T-cell (primary cell): ENCODE measurements around the gene ABCC3. TPM values are rescaled to one million over a fixed set of nuclear protein-coding genes. Genes with fewer than 3 reads are reported as not detected.
"Not testable (repeated sequence)": the region's sequence is repeated elsewhere in the genome, so short reads cannot be mapped to it uniquely, and the experiment has no call there.

Experiments
- ATAC-seq, 4 experiments: fragments of 200-7000 bp in 3 of 4; fragments of 150-1000 bp in 1 of 4; cut with Tn5 transposase; replicated peaks in 1 of 4; 1 replicate in 3 of 4; 2 replicates in 1 of 4; pipeline ENCODE4 v1.10.0; 2021; ENCODE audit warnings: moderate library complexity in 3 of 4, mild to moderate bottlenecking in 2 of 4, moderate number of reproducible peaks in 1 of 4
- CTCF ChIA-PET, 2 donors: fragments of 300-600 bp; sonication (Branson Sonifier 250); formaldehyde crosslinking; loops; one replicate each; lab custom pipeline; 2022; ENCODE audit warnings: antibody characterized with exemption in 2 of 2; lab: Charles Lee
- POLR2A ChIA-PET, 2 donors: fragments of 300-600 bp; sonication (Branson Sonifier 250); formaldehyde crosslinking; loops; one replicate each; lab custom pipeline; 2022; ENCODE audit warnings: antibody characterized with exemption in 2 of 2; lab: Charles Lee
- DNase-seq, 35 experiments: peaks; one replicate each; pipeline versions ENCODE4 v3.0.0 to v3.0.0-alpha.2; 2013 to 2023
- H3K27ac ChIP-seq: one replicate; pipeline ENCODE4 v1.5.1; 2013; ENCODE audit warnings: low read length
- H3K27me3 ChIP-seq, 2 experiments: replicated peaks in 1 of 2; 1 replicate in 1 of 2; 2 replicates in 1 of 2; pipeline versions ENCODE4 v1.6.1 to v1.7.0; 2013; ENCODE audit warnings: low read length in 1 of 2, mixed read lengths in 1 of 2; ENCODE audit not compliant: control insufficient read depth in 2 of 2, insufficient read depth in 2 of 2; ENCODE audit errors: extremely low read depth in 1 of 2
- H3K36me3 ChIP-seq, 2 donors: 1 replicate in 1 of 2; 2 replicates in 1 of 2; pipeline versions ENCODE4 v1.6.1 to v1.7.0; 2013; ENCODE audit warnings: low read length in 1 of 2; ENCODE audit not compliant: control insufficient read depth in 2 of 2, insufficient read depth in 1 of 2; ENCODE audit errors: extremely low read depth in 1 of 2
- H3K4me1 ChIP-seq, 2 experiments: 1 replicate in 1 of 2; 2 replicates in 1 of 2; pipeline versions ENCODE4 v1.6.1 to v1.7.0; 2013; ENCODE audit warnings: low read length in 2 of 2, mixed read lengths in 1 of 2; ENCODE audit not compliant: insufficient read depth in 2 of 2, control insufficient read depth in 1 of 2; ENCODE audit errors: extremely low read depth in 1 of 2
- H3K4me3 ChIP-seq, 2 donors: 1 replicate in 1 of 2; 2 replicates in 1 of 2; pipeline versions ENCODE4 v1.5.1 to v1.7.0; 2013; ENCODE audit warnings: mild to moderate bottlenecking in 2 of 2, low read length in 1 of 2, moderate library complexity in 1 of 2; ENCODE audit not compliant: control insufficient read depth in 1 of 2; ENCODE audit errors: extremely low read depth in 1 of 2
- H3K9me3 ChIP-seq: 2 replicates; pipeline ENCODE4 v1.7.0; 2013
- H3K27ac Mint-ChIP-seq, 2 donors: one replicate each; pipeline ENCODE4 v1.8.0; 2020 to 2021; ENCODE audit warnings: mild to moderate bottlenecking in 2 of 2, mixed read lengths in 2 of 2
- H3K27me3 Mint-ChIP-seq, 2 donors: one replicate each; pipeline ENCODE4 v1.8.0; 2021 to 2022; ENCODE audit warnings: mixed read lengths in 2 of 2
- H3K36me3 Mint-ChIP-seq: one replicate; pipeline ENCODE4 v1.8.0; 2021; ENCODE audit warnings: mixed read lengths
- H3K4me1 Mint-ChIP-seq, 3 donors: one replicate each; pipeline ENCODE4 v1.8.0; 2020 to 2022; ENCODE audit warnings: mixed read lengths in 3 of 3, mild to moderate bottlenecking in 1 of 3
- H3K4me3 Mint-ChIP-seq, 3 donors: one replicate each; pipeline ENCODE4 v1.8.0; 2020 to 2022; ENCODE audit warnings: mild to moderate bottlenecking in 3 of 3, mixed read lengths in 3 of 3, moderate library complexity in 3 of 3
- H3K9me3 Mint-ChIP-seq, 3 donors: one replicate each; pipeline ENCODE4 v1.8.0; 2020 to 2022; ENCODE audit warnings: mixed read lengths in 3 of 3
- WGBS: methylation state at CpG from one replicate; pipeline ENCODE4 v1.1.5; 2013; ENCODE audit warnings: missing lambda C conversion rate; ENCODE audit not compliant: insufficient coverage; 5-methylcytosine and 5-hydroxymethylcytosine counted together
- total RNA-seq, 35 experiments: library from RNA in 6 of 35; stranded (reverse) in 6 of 35; fragments of 120-200 nt in 1 of 35; gene quantifications; one replicate each; pipeline versions ENCODE4 v1.2.1 to v1.2.4 and lab custom pipeline; 2013 to 2026

ABCC3 gene
- total RNA-seq, 5 donors from 2014 or later (not counting 1 experiment from before 2014, with no cell fraction given) = 0.75 to 2.2 (median 1.5) TPM; not detected in 1

DNA sequence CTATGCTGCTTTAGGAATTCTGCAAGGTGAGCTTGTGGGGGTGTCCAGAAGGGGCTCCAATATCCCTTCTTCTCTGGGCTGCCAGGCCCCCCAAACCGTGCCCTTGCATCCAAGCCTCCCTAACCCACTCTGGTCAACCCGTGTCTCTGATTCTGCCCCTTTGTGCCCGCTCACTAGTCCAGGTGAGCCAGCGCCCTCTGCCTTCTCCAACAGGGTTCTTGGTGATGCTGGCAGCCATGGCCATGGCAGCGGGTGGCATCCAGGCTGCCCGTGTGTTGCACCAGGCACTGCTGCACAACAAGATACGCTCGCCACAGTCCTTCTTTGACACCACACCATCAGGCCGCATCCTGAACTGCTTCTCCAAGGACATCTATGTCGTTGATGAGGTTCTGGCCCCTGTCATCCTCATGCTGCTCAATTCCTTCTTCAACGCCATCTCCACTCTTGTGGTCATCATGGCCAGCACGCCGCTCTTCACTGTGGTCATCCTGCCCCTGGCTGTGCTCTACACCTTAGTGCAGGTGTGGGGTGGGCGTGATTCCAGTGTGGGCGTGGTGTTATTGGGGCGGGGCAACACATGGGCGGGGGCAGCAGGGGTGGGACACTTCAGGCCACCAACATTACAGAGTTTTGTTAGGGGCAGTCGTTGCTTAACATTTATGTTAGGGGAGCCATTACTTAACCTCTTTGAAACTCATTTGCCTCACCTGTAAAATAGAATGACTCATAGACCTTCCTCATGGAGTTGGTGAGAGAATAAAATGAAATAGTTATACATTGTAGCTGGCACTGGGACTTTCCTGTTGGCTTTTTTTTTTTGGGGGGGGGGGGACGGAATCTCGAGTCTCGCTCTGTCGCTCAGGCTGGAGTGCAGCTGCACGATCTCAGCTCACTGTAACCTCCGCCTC is 41.6 kb downstream of the ABCC3 start:
- Mint-ChIP-seq H3K36me3 (no peaks in the 10 kb centered on the region), H3K4me3 (no peak overlapping the region), H3K27ac (no peak overlapping the region), H3K4me1 (peaks cover 2 to 4% (median 4%) of the 10 kb centered on the region in 3 donors), H3K27me3 (peaks cover 9 to 20% of the 10 kb centered on the region in 2 donors), H3K9me3 (no peaks in the 10 kb centered on the region)
- no peaks in the 10 kb centered on the region for H3K36me3 ChIP-seq
- DNase-seq (no peak), ATAC-seq (no peak)
- WGBS = 94% methylated on average over 11 of the region's 24 CpGs
- no peaks in the 10 kb centered on the region for H3K9me3 ChIP-seq
- H3K27ac ChIP-seq = no peak overlapping the region
- CTCF ChIA-PET = no interaction called here
- H3K4me1 ChIP-seq = no peaks in the 10 kb centered on the region
- POLR2A ChIA-PET = no interaction called here
- H3K4me3 ChIP-seq = no peak overlapping the region
- peaks cover 0 to 30% of the 10 kb centered on the region in 2 experiments for H3K27me3 ChIP-seq

GRCh38 chr17:50677851-50678375 is 43.2 kb downstream of the ABCC3 start:
- no peaks in the 10 kb centered on the region for H3K4me1 ChIP-seq
- no peak overlapping the region for H3K4me3 ChIP-seq
- no peak overlapping the region for H3K27ac ChIP-seq
- H3K36me3 ChIP-seq = no peaks in the 10 kb centered on the region
- Mint-ChIP-seq H3K36me3 (no peaks in the 10 kb centered on the region), H3K27ac (no peak overlapping the region), H3K4me3 (no peak overlapping the region), H3K4me1 (peaks cover 4 to 18% (median 5%) of the 10 kb centered on the region in 3 donors), H3K9me3 (no peaks in the 10 kb centered on the region), H3K27me3 (peaks cover 14 to 24% of the 10 kb centered on the region in 2 donors)
- H3K27me3 ChIP-seq = peaks cover 0 to 30% of the 10 kb centered on the region in 2 experiments
- no peaks in the 10 kb centered on the region for H3K9me3 ChIP-seq
- 89% methylated on average over 11 of the region's 12 CpGs for WGBS
- CTCF ChIA-PET = no interaction called here
- DNase-seq (no peak), ATAC-seq (no peak)
- POLR2A ChIA-PET = no interaction called here

- peaks cover 14 to 24% of the 10 kb centered on the region in 2 donors for H3K27me3 Mint-ChIP-seq
- no peak overlapping the region for H3K27ac Mint-ChIP-seq
- H3K36me3 ChIP-seq = no peaks in the 10 kb centered on the region
- peaks cover 0 to 30% of the 10 kb centered on the region in 2 experiments for H3K27me3 ChIP-seq
- WGBS = 84% methylated on average over 9 of the region's 11 CpGs
- H3K9me3 ChIP-seq = no peaks in the 10 kb centered on the region
- no peaks in the 10 kb centered on the region for H3K36me3 Mint-ChIP-seq
- no peak overlapping the region for H3K27ac ChIP-seq
- no peaks in the 10 kb centered on the region for H3K4me1 ChIP-seq
- H3K9me3 Mint-ChIP-seq = no peaks in the 10 kb centered on the region
- H3K4me3 Mint-ChIP-seq = no peak overlapping the region
- H3K4me1 Mint-ChIP-seq = peaks cover 4 to 18% (median 5%) of the 10 kb centered on the region in 3 donors
- no peak for DNase-seq
- H3K4me3 ChIP-seq = no peak overlapping the region
- ChIA-PET POLR2A (no interaction called here), CTCF (no interaction called here)
- ATAC-seq = no peak
These were observed 44.4 kb downstream of the ABCC3 start for GRCh38 chr17:50679008-50679544.

- H3K27me3 Mint-ChIP-seq = peaks cover 14 to 23% of the 10 kb centered on the region in 2 donors
- 89% methylated on average over 5 of the region's 5 CpGs for WGBS
- ChIA-PET POLR2A (no interaction called here), CTCF (no interaction called here)
- ATAC-seq (no peak), DNase-seq (no peak)
- H3K4me1 ChIP-seq = no peaks in the 10 kb centered on the region
- H3K27ac ChIP-seq = no peak overlapping the region
- H3K36me3 Mint-ChIP-seq = no peaks in the 10 kb centered on the region
- peaks cover 0 to 30% of the 10 kb centered on the region in 2 experiments for H3K27me3 ChIP-seq
- no peaks in the 10 kb centered on the region for H3K36me3 ChIP-seq
- no peaks in the 10 kb centered on the region for H3K9me3 ChIP-seq
- no peak overlapping the region for H3K27ac Mint-ChIP-seq
- no peak overlapping the region for H3K4me3 Mint-ChIP-seq
- no peak overlapping the region for H3K4me3 ChIP-seq
- H3K9me3 Mint-ChIP-seq = no peaks in the 10 kb centered on the region
- H3K4me1 Mint-ChIP-seq = peaks cover 4 to 18% (median 5%) of the 10 kb centered on the region in 3 donors
These were observed 45.4 kb downstream of the ABCC3 start for GRCh38 chr17:50680126-50680525.

- DNase-seq, H3K27ac Mint-ChIP-seq, H3K36me3 ChIP-seq, H3K4me1 ChIP-seq, H3K9me3 ChIP-seq, ATAC-seq, H3K27ac ChIP-seq, H3K9me3 Mint-ChIP-seq, H3K4me3 ChIP-seq, H3K4me3 Mint-ChIP-seq, H3K36me3 Mint-ChIP-seq, POLR2A ChIA-PET, CTCF ChIA-PET: not testable (repeated sequence)
- peaks cover 14 to 22% of the 10 kb centered on the region in 2 donors for H3K27me3 Mint-ChIP-seq
- peaks cover 4 to 18% (median 5%) of the 10 kb centered on the region in 3 donors for H3K4me1 Mint-ChIP-seq
- 61% methylated on average over 10 of the region's 12 CpGs for WGBS
- peaks cover 0 to 25% of the 10 kb centered on the region in 2 experiments for H3K27me3 ChIP-seq
These were observed 46.0 kb downstream of the ABCC3 start for GRCh38 chr17:50680543-50681262.
